HepG2 (cell line): ENCODE measurements around the gene CCM2. TPM values are rescaled to one million over a fixed set of nuclear protein-coding genes. Genes with fewer than 3 reads are reported as not detected.

Source experiments
- ARNT2 ChIP-seq: sonication (generic); formaldehyde crosslinking; IDR thresholded peaks from 2 replicates; pipeline ENCODE4 v1.8.0; 2022; ENCODE audit warnings: mild to moderate bottlenecking, low read depth, missing genetic modification reagents, moderate library complexity
- CCDC6 ChIP-seq: sonication (generic); formaldehyde crosslinking; IDR thresholded peaks from 2 replicates; pipeline ENCODE4 v1.8.1; 2022; ENCODE audit warnings: mild to moderate bottlenecking, missing genetic modification reagents, moderate library complexity
- CHD2 ChIP-seq: IDR thresholded peaks from 2 replicates; pipeline ENCODE4 v1.6.1; 2011; ENCODE audit warnings: low read depth, low read length, improper control_type of control experiment
- ESRRA ChIP-seq: sonication (generic); formaldehyde crosslinking; IDR thresholded peaks from 2 replicates; pipeline ENCODE4 v1.5.1; 2020; ENCODE audit warnings: mild to moderate bottlenecking, low read depth, missing genetic modification reagents
- FOXC1 ChIP-seq: sonication (generic); formaldehyde crosslinking; IDR thresholded peaks from 2 replicates; pipeline ENCODE4 v1.8.0; 2022; ENCODE audit warnings: mild to moderate bottlenecking, missing genetic modification reagents, borderline replicate concordance
- HIVEP1 ChIP-seq: sonication (generic); formaldehyde crosslinking; IDR thresholded peaks from 2 replicates; pipeline ENCODE4 v1.4.0; 2020; ENCODE audit warnings: mild to moderate bottlenecking, missing genetic modification reagents
- HOXA7 ChIP-seq: sonication (generic); formaldehyde crosslinking; IDR thresholded peaks from 2 replicates; pipeline ENCODE4 v1.8.1; 2022; ENCODE audit warnings: mild to moderate bottlenecking, missing genetic modification reagents, moderate library complexity
- JARID2 ChIP-seq: sonication (generic); formaldehyde crosslinking; IDR thresholded peaks from 2 replicates; pipeline ENCODE4 v1.8.1; 2023; ENCODE audit warnings: missing genetic modification reagents, inconsistent platforms; ENCODE audit not compliant: insufficient replicate concordance
- KDM2A ChIP-seq: sonication (generic); formaldehyde crosslinking; IDR thresholded peaks from 2 replicates; pipeline ENCODE4 v1.4.0; 2020; ENCODE audit warnings: low read depth, missing genetic modification reagents, borderline replicate concordance
- KDM4B ChIP-seq: sonication (generic); formaldehyde crosslinking; IDR thresholded peaks from 2 replicates; pipeline ENCODE4 v1.4.0; 2020; ENCODE audit warnings: missing genetic modification reagents
- NCOR1 ChIP-seq: fragments of 200-600 bp; sonication (generic); IDR thresholded peaks from 2 replicates; pipeline ENCODE4 v1.7.0; 2017; ENCODE audit warnings: antibody characterized with exemption, low read length, borderline replicate concordance
- NR3C1 ChIP-seq: sonication (generic); formaldehyde crosslinking; IDR thresholded peaks from 2 replicates; pipeline ENCODE4 v1.4.0; 2020; ENCODE audit warnings: missing genetic modification reagents
- SAFB2 ChIP-seq: sonication (generic); formaldehyde crosslinking; IDR thresholded peaks from 2 replicates; pipeline ENCODE4 v1.5.1; 2020; ENCODE audit warnings: missing genetic modification reagents, low read depth, mild to moderate bottlenecking, borderline replicate concordance
- SKI ChIP-seq: fragments of 450-650 bp; IDR thresholded peaks from one replicate; pipeline ENCODE4 v1.6.1; 2018; ENCODE audit warnings: mild to moderate bottlenecking; ENCODE audit not compliant: partially characterized antibody
- SMC3 ChIP-seq: IDR thresholded peaks from 2 replicates; pipeline ENCODE4 v1.6.1; 2011; ENCODE audit warnings: low read length, improper control_type of control experiment
- TARDBP ChIP-seq: sonication (generic); formaldehyde crosslinking; IDR thresholded peaks from 2 replicates; pipeline ENCODE4 v1.8.0; 2022; ENCODE audit warnings: mild to moderate bottlenecking, missing genetic modification reagents
- XRCC5 ChIP-seq: fragments of 200-400 bp; formaldehyde crosslinking; optimal IDR thresholded peaks from 2 replicates; pipeline ENCODE3; 2017; ENCODE audit warnings: mild to moderate bottlenecking, low read length
- ZFAT ChIP-seq: sonication (generic); formaldehyde crosslinking; conservative IDR thresholded peaks from 2 replicates; pipeline ENCODE4 v1.8.1; 2023; ENCODE audit warnings: missing genetic modification reagents, inconsistent platforms
- ZNF30 ChIP-seq: sonication (generic); formaldehyde crosslinking; IDR thresholded peaks from 2 replicates; pipeline ENCODE4 v1.5.0; 2020; ENCODE audit warnings: mild to moderate bottlenecking, missing genetic modification reagents
- ZNF431 ChIP-seq: sonication (generic); formaldehyde crosslinking; IDR thresholded peaks from 2 replicates; pipeline ENCODE4 v1.9.0; 2022; ENCODE audit warnings: missing genetic modification reagents, low read depth, mild to moderate bottlenecking, borderline replicate concordance
- ZNF563 ChIP-seq: sonication (generic); formaldehyde crosslinking; IDR thresholded peaks from 2 replicates; pipeline ENCODE4 v1.8.0; 2022; ENCODE audit warnings: mild to moderate bottlenecking, moderate library complexity, missing genetic modification reagents
- ZNF564 ChIP-seq: sonication (generic); formaldehyde crosslinking; IDR thresholded peaks from 2 replicates; pipeline ENCODE4 v1.8.1; 2023; ENCODE audit warnings: mild to moderate bottlenecking, missing genetic modification reagents
- ZNF619 ChIP-seq: sonication (generic); formaldehyde crosslinking; IDR thresholded peaks from 2 replicates; pipeline ENCODE4 v1.4.0; 2020; ENCODE audit warnings: mild to moderate bottlenecking, missing genetic modification reagents
- ZNF775 ChIP-seq: sonication (generic); formaldehyde crosslinking; IDR thresholded peaks from 2 replicates; pipeline ENCODE4 v1.4.0; 2020; ENCODE audit warnings: missing genetic modification reagents, mild to moderate bottlenecking, moderate library complexity, borderline replicate concordance
- ZSCAN21 ChIP-seq: sonication (generic); formaldehyde crosslinking; IDR thresholded peaks from 2 replicates; pipeline ENCODE4 v1.8.0; 2022; ENCODE audit warnings: mild to moderate bottlenecking, missing genetic modification reagents, moderate library complexity, borderline replicate concordance
- polyA plus RNA-seq, 8 experiments: library from polyadenylated mRNA; depleted of rRNA in 3 of 8; stranded (reverse) in 7 of 8; unstranded in 1 of 8; fragments of >200 nt; fragmentation: Illumina TruSeq in 4 of 8; extraction: Trizol in 4 of 8; gene quantifications; 2 replicates each; pipeline versions ENCODE4 v1.2.1 to v1.2.3, GENCODE V29; 2011 to 2016; ENCODE audit warnings: low read depth in 4 of 8, missing spikeins in 1 of 8, mixed read lengths in 1 of 8; ENCODE audit not compliant: insufficient read depth in 1 of 8
- total RNA-seq, 5 experiments: library from RNA; depleted of rRNA; stranded (reverse); fragments of >200 nt; fragmentation: Illumina TruSeq; extraction: Trizol; gene quantifications; 2 replicates each; pipeline ENCODE4 v1.2.3, GENCODE V29; 2016; ENCODE audit warnings: low read depth in 1 of 5
- TF ChIP-seq, protein P1 (sequence below): sonication (generic); formaldehyde crosslinking; IDR thresholded peaks from 2 replicates; pipeline ENCODE4 v1.8.1; 2022; ENCODE audit warnings: mild to moderate bottlenecking, missing genetic modification reagents
- TF ChIP-seq, protein P2 (sequence below): sonication (generic); formaldehyde crosslinking; IDR thresholded peaks from 2 replicates; pipeline ENCODE4 v1.4.0; 2020; ENCODE audit warnings: missing genetic modification reagents, borderline replicate concordance

The CCM2 gene
- total and polyA plus RNA-seq, 2 of the 13 experiments (the other 11 are each of a cell fraction or from before 2014, with no cell fraction given) = 13.7 to 15.8 TPM

DNA sequence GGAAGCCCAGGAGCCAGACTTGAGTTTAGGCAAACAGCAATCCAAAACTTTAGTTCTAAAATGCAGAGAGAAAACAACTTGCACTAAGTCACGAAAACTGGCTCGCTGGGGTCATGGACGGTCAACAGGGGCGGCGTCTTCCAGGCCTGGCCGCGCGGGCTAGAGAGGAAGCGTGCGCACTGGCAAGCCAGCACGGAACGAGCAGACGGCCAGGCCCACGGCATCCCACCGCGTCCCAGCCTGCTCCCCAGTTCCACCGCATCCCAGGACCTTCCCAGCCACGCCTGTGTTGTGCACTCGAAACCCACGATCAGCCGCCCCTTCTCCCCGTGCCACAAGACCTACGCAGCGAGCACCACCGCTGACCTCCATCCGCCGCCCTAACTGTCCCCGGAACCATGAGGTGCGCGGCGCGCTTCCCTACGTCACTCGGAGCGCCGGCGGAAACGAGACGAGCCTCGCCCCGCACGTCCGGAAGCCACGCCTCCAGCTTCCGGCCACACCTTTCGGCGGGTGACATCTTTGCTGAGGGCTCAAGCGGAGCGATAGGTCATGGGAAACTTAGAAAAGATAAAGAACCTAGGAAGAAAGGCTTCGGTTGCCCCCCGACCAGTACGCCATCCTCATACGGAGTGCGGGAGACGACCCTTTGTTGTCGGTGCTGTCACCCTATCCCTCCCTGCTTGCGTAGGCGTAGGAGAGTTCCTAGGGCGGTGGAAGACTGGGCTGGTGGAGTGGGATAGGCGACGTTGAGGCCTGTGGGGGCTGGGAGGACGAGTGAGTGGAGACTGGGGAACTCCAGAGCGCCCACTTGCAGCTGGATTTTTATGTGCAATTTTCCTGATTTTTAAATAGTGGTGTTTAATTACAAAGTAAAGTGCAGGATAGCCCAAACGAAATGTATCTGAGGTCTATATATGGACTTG, 111.6 kb downstream of the CCM2 start, which contains the start of gene TBRG4 (continued):
- TF ChIP-seq, protein P1, sequence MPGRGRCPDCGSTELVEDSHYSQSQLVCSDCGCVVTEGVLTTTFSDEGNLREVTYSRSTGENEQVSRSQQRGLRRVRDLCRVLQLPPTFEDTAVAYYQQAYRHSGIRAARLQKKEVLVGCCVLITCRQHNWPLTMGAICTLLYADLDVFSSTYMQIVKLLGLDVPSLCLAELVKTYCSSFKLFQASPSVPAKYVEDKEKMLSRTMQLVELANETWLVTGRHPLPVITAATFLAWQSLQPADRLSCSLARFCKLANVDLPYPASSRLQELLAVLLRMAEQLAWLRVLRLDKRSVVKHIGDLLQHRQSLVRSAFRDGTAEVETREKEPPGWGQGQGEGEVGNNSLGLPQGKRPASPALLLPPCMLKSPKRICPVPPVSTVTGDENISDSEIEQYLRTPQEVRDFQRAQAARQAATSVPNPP (CRISPR knock-in tag) = no peak
- TF ChIP-seq, protein P2, sequence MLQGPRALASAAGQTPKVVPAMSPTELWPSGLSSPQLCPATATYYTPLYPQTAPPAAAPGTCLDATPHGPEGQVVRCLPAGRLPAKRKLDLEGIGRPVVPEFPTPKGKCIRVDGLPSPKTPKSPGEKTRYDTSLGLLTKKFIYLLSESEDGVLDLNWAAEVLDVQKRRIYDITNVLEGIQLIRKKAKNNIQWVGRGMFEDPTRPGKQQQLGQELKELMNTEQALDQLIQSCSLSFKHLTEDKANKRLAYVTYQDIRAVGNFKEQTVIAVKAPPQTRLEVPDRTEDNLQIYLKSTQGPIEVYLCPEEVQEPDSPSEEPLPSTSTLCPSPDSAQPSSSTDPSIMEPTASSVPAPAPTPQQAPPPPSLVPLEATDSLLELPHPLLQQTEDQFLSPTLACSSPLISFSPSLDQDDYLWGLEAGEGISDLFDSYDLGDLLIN (CRISPR knock-in tag) = peak; percentile 89; the same call in 1 of the 2 replicates
- TF ChIP-seq KDM2A (CRISPR knock-in tag) = peak; percentile 93
- 0 out of 2 replicates have a peak, but pooled peaks have one; percentile 24 for TF ChIP-seq ZNF564
- TF ChIP-seq JARID2 = peak; percentile 74
- peak; percentile 89; the same call in 1 of the 2 replicates for TF ChIP-seq ZNF619
- peak; percentile 92; the same call in 1 of the 2 replicates for TF ChIP-seq TARDBP (CRISPR knock-in tag)
- no peak for TF ChIP-seq ZNF775
- peak; percentile 91 for TF ChIP-seq HIVEP1 (CRISPR knock-in tag)
- no peak for TF ChIP-seq NR3C1 (CRISPR knock-in tag)
- peak; percentile 83 for TF ChIP-seq CCDC6
- 0 out of 2 replicates have a peak, but pooled peaks have one; percentile 48 for TF ChIP-seq ZFAT (CRISPR knock-in tag)
- TF ChIP-seq KDM4B = peak; percentile 93
- peak; percentile 38 for TF ChIP-seq SKI
- TF ChIP-seq FOXC1 (CRISPR knock-in tag) = peak; percentile 91
- TF ChIP-seq SAFB2 = peak; percentile 94; the same call in 1 of the 2 replicates
- TF ChIP-seq SMC3 = no peak
- TF ChIP-seq XRCC5 = no peak
- TF ChIP-seq ZNF30 = 0 out of 2 replicates have a peak, but pooled peaks have one; percentile 68
- TF ChIP-seq ZNF431 = peak; percentile 84
- peak; percentile 48; the same call in 1 of the 2 replicates for TF ChIP-seq CHD2
- no peak for TF ChIP-seq HOXA7 (CRISPR knock-in tag)
- TF ChIP-seq NCOR1 = peak; percentile 50; the same call in 1 of the 2 replicates
- TF ChIP-seq ZNF563 = peak; percentile 86
- TF ChIP-seq ARNT2 = peak; percentile 95
- peak; percentile 96 for TF ChIP-seq ESRRA
- TF ChIP-seq ZSCAN21 (CRISPR knock-in tag) = peak; percentile 93
